Measurements from ENCODE around the gene PNLIPRP1. TPM values are rescaled to one million over a fixed set of nuclear protein-coding genes. Genes with fewer than 3 reads are reported as not detected.
A peak's percentile ranks its signal among the peaks of the same experiment; 100 is the strongest.

The PNLIPRP1 gene
- polyA plus RNA-seq, 1 donor = not detected

DNA sequence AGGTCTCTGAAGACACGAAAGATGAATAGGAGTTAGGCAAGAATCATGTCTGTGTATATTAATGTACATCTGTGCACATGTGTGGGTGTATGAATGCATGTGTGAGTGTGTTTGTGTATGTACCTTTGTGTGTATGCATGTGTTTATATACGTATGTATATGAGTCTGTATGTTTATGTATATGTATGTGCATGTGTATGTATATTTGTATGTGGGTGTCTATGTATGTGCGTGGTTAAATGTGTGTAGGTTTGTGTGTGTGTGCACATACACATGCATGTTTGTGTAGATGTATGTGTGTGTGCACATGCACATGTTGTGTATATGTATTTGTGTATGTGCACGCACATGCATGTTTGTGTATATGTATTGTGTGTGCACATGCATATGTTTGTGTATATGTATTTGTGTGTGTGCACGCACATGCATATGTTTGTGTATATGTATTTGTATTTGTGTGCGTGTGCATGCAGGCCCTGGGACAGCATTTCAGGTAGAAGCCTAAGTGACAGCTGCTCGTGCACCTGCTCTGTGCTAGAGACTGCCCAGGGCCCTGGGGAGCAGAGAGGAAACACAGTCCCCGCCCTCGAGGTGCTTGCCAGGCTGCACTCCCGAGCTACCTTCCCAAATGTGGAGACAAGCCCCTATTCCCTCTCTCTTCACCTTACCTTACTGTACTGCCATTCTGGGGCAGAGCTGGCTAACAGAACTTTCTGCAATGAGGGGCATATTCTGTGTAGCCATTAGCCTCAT, 12.1 kb downstream of the PNLIPRP1 start:
- DNase-seq = no peak

DNA sequence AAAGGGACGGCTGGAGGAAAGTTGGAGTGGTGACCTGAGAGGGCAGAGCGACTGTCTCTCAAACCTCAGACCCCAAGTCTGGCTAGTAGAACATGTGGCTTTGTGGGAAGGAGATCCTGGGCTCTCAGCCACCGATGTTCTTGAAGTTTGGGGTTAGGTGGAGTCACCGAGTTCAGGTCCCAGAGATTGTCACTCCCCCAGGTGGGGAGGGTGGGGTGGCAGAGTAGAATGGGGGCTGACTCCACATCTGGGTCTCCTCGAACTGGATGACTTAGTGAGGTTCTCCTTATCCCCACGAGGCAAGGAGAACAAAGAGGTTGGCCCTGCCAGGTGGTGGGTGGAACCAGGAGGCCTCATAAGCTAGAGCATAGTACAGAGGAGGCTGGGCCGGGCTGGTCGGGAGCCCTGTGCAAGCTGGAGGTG, 15.3 kb downstream of the PNLIPRP1 start:
- DNase-seq = no peak

DNA sequence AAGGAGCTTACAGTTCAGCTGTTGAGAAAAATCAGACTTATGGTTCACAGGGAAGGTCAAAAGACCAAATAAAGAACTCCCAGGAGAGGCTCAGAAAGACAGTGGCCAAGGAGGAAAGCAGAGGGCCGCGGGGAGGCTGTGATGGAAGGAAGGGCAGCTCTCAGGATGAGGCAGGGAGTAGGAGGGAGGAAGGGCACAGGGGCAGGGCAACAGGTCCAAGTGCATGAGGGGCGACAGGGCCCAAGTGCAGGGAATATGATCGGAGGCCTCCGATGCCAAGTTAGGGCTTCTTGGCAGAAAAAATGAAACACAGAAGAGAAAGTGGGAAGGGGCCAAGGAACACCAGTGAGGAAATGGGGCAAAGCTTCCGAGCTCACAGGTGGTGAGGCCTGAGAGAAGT, 16.6 kb downstream of the PNLIPRP1 start:
- no peak for DNase-seq

DNA sequence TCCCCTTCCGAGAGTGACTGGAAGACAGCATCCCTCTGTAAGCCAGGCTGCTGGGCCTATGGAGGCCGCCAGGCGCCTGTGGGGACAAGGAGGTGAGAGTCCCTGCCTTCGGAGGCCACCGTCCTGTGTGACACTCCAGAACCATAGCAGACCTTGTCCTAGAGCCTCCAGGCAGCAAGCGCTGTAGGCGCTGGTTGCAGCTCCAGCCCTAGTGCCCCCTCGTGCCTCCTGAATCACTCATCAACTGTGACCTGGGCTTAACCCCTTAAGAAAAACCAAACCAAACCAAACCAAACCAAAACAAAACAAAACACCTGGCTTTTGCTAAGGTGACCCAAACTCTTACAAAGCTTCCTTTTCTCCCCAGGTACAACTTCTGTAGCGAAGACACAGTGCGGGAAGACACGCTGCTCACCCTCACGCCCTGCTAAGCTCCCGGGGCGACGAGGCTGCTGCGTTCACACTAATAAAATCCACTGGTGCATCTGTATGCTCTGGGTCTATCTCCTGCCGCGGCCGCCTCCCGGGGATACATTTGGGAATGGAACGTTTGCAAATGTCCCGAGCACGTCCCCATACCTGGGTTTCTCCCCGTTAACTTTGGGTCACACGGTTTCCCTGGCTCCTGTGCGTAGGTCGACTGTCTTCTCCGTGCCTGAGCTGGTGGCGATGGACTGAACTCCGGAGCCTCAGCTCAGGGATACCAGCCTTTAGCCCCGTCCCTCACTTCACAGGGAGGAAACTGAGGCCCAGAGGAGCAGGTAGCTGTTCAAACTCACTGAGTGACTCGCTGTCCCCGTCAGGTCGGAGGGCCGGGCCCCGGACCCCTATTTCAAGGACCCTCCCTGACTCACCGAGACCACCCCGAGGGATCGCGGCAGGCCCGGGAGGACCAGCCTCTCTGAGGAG, 18.2 kb downstream of the PNLIPRP1 start:
- DNase-seq = no peak

DNA sequence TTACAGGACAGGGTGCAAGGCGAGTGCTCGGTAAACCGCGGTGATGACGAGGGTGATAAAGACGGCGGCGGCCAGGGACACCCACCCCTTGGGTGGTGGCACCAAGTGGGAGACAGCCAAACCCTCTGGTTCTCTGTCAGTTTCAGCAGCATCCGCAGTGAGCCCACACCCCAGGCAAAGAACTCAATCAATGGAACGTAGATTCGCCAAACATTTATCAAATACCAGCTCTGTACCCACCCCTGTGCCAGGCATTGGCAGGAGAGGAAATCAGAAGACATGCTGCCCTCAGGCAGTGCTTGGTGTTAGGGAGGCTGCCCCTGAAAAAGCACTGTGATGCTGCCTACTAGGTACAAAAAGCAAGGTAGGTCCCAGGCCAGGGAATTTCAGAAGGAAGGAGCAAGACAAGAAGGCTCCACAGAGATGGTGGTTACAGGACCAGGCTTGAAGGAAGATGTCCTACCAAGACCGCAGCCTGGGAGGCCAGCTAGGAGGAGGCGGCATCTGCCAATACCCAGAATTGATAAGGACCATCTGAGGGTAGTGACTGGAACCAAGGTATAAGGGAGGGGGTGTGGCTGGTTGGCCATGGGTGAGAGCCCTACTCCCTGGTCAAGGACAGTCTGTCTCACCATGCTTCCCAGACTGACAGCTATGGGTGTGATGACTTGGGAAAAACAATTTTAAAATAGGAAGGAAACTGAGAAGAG, 19.8 kb downstream of the PNLIPRP1 start:
- no peak for DNase-seq

DNA sequence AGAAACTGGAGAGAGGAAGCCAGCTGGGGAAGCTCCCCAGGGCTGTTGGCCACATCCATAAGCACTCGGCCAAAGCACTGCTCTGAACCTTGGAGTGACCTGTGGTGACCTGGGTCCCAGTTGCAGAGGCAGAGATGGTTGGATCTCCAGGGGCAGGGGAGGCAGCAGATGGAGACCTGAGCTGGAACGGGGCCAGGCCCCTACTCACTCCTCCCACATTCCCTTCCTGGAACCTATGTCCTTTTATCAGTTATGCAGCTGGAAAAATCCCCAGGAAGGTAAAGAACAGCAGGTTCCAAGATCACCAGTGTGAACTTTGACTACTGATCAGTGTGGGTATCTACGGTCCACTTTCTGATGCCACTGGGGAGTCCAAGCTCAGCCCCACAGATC, 20.4 kb downstream of the PNLIPRP1 start:
- DNase-seq = no peak

DNA sequence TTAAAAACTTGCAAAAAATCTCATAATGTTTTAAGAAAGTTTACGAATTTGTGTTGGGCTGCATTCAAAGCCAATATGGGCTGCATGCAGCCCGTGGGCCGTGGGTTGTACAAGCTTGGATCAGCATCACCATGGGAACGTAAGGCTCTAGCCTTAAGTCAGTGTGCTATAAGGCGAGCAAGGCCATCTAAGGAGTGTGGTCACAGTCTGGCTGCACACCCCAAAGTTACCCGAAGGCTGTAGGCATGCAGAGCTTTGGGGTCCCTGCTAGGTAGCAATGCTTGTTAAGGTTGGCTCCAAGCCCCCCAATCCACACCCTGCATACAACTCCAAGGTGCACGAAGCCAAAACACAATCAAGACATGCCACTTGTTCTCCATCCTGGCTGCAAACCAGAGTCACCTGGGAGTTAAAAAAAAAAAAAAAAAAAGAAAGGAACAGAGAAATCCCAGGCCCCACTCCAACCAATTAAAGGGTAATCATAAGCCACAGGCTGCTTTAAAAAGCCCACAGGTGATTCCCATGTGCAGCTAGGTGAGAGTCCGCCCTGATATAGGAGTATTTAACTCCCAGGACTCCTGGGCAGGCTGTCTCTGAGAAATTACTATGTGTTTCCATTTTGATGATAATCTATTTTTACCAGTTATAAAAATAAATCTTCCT, 21.5 kb downstream of the PNLIPRP1 start:
- DNase-seq = no peak

DNA sequence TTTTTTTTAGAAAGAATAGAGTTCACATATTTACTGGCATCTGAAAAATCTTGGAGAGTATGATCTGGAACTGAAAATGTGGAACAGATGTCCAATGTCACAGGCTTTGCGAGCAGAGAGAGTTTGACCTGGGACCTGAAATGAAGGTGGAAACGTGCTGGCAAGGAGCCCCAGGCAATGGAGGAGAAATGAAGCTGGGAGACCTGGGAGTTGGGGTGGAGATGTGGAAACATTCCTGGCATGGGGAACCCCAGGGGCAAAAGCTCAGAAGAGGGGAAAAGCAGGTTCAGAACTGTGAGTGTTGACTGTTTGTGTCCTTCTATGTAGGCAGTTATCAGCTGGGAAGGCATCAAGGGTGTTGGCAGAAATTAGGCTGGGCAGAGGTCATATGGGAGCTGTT, 22.7 kb downstream of the PNLIPRP1 start:
- DNase-seq = no peak

DNA sequence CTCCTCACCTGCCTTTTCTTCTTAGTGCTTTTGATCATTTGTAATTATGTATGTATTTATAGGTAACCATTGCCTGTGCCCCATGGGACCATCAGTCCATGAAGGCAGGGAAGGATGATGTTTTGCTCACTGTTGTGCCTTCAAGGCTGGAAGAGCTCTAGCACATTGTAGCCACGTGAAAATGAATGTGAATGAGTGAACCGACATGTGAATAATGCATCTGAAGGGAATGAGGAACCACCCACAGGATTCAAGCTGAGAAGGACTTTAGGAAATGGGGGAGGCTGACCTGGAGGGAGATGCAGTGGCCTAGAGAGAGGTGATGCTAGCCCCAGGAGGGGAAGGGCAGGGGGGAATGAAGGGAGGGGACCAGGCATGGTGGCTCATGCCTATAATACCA, 24.0 kb downstream of the PNLIPRP1 start:
- no peak for DNase-seq

DNA sequence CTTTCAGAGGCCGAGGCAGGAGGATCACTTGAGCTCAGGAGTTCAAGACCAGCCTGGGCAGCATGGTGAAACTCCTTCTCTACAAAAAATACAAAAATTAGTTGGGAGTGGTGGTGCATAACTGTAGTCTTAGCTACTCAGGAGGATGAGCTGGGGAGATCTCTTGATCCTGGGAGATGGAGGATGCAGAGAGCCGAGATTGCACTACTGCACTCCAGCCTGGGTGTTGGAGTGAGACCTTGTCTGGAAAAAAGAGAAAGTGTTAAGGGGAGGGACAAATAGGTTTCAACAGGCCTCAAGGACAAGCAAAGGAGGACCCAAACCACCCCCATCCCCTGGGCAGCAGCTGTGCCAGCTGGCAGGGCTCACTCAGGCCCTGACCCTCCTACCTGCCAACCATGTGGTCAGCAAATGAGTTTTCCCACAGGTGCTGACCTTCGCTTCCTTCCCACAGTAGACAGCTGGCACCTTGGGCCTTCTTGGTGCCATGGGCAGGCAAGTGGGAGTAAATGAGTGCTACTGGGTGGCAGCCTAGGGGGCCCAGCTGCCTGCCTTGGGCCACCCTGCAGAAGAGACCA, 24.5 kb downstream of the PNLIPRP1 start:
- DNase-seq = no peak

DNA sequence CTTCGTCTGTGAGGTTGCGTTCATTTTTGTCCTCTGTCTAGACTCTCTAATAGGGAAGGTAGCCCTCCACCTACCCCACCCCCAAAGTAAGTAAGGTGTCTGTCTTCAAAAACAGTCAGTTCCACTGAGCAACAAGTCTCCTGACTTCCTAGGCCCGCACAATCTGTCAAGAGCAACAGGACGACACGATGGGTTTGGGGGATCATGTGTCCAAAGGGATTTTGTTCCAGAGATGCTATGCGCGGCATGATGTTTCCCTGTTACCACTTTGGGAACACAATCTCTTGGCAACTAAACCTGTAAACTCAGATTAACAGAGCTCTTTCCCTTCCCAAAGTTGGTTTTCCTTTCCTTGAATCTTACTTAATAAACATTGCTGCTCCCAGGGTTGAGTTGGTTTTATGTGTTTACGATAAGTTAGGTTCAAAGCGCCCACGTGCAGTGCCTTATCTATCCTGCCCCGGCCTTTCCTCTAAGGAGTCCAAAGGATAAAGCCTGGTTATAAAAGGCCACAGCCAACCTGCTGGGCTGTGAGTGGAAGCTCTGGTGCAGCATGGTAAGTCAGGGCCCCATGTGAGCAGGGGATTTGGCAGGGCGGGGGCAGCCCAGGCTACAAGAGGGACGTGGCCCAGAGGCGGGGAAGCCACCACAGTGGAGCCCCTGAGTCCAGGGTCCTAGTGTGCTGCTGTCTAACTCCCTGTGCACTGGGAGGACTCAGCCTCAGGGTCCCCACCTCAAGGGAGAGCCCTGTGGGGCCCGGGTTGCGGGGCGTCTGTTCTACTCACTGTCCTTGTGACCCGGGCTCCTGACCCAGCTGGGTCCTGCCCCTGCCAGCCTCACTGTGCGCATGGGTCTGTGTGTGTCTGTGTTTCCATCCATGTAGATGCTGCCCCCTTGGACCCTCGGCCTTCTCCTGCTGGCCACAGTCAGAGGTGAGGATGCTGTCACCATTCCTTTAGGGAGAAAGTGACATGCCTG, 30.0 kb downstream of the PNLIPRP1 start, which contains the start of gene PNLIPRP2:
TSS of gene PNLIPRP2 (plus strand) at position 531 of the 978 bp plus-strand sequence.
- no peak for DNase-seq

DNA sequence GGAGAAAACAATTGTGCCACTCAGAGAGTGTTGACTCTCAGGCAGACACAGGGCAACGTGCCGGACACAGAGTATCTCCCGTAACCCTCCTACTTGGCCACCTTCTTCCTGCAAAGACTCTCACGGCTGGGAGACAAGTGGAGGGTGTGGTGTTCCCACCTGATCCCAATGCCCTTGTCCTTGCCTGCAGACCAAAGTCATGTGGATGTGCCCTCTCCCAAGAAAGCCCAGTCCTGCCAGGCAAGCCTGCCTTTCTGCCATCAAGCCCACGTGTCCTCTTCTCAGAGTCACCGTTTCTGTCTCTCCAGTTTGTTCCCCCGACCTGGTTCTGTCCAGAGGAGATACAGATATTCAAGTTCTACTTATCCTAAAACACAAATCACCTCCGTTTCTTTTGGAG, 30.7 kb downstream of the PNLIPRP1 start:
- DNase-seq = no peak

DNA sequence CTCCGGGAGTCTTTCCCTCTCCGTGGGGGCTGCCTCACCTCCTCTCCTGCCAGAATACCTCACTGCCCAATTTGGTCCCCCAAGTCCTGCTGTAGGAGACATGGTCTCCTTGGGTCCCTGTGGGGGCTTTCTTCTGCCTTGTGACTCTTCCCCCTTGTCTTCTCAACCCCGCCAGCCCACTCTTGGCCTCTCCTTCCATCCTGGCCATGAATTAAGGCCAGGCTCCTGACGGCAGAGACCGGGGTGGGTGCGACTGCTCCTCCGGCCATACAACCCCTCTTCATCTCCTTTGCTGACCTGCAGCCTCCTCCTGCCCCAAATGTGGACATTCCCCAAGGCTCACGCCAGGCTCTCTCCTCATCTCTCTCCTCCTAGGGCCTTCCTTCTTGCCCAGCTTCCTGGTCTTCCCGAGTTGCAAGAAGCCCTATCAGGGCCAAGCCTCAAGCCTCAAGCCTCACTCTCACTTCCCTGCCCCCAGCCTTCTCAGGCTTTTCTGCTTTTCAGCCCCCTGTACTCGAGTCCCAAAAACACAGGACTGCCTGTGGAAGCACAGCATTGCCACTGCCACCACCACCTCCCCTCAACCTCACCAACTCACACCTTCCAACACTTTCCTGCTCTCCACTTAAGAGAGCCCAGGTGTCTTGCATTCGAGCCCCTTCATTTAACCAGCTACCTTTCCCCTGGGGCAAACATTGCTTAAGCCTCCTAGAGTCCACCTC, 31.3 kb downstream of the PNLIPRP1 start:
- DNase-seq = no peak

DNA sequence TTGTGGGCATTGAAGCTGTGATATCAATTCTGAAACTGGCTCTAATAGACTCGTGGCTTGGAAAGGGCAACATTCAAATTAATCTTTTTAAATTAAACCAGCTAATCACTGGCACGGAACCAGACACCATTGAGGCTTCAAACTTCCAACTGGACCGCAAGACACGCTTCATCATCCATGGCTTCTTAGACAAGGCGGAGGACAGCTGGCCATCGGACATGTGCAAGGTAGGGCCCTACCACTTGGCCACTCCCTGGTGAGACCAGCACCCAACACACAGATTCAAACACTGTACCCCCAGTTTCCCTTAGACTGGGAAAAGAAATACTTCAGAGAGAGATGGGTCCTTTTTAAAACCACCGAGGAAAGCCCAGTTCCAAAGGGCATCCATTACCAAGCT, 35.1 kb downstream of the PNLIPRP1 start:
- no peak for DNase-seq

DNA sequence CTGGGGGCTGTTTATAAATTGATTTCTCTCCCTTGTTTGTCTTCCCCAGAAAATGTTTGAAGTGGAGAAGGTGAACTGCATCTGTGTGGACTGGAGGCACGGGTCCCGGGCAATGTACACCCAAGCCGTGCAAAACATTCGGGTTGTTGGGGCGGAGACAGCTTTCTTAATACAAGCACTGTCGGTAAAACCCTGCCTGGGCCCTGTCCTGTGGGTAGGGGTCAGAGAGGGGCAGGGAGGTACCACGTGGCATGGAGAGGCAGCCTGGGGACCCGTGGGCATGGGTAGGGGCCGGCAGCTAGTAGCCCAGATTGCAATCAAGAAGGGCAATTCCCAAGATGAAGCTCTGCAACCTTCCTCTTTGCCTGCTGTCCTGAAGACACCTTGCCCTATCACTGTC, 36.1 kb downstream of the PNLIPRP1 start:
- DNase-seq = no peak

DNA sequence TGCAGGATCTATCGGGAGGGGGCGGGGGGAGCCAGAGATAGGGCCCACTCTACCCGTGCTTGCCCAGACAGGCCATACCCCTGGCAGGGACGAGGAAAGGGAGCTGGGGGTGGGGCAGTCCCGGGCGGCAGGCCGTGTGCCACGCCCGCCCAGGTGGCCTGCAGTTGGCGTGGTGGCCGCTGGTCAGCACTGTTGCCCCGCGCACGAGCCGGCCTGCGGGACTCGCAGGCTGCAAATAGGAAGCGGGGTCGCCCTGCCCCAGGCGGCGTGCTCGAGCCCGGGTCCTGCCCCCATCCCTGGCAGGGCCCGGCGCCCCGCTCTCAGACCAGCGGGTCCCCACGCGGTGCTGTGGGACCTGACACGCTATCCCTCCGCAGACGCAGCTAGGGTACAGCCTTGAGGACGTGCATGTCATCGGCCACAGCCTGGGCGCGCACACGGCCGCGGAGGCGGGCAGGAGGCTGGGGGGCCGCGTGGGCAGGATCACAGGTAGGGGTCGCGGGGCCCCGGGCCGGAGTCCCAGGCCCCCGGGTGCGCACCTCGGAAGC, 36.7 kb downstream of the PNLIPRP1 start:
- DNase-seq = peak; percentile 16

DNA sequence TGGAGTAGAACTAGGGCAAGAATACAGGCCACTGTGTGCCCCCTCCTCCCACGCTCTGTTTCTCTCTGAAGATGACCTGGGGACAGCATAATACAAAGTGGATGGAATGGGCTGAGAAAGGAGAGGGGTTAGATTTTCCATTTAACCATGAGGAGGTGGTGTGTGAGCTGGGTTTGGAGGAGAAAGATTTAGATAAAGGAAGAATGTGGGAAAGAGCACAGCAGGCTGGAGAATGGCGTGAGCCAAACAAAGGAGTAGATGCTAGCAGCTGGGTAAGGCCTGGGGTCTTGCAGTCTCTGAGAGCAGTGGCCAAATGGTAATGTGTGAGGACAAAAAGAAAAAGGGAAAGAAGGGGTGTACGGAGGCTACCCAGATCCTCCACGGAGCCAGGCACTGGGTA, 38.6 kb downstream of the PNLIPRP1 start:
- DNase-seq = no peak

DNA sequence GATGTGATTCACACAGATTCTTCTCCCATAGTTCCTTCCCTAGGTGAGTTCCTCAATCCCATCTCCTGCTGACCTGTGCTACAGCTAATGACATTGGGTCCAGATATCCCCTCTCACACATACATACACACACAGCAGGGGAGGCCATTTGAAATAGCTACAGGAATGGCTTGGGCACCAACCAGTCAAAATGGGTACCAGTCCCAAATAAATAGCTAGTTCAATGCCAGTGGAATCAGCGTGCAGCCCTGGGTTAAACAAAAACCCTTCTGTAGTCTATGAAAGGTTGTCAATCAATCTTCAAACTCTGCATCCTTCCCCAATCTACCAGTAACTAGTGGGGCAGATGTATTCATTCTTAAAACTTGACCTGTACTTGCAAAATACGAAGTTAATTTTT, 39.3 kb downstream of the PNLIPRP1 start:
- DNase-seq = no peak

DNA sequence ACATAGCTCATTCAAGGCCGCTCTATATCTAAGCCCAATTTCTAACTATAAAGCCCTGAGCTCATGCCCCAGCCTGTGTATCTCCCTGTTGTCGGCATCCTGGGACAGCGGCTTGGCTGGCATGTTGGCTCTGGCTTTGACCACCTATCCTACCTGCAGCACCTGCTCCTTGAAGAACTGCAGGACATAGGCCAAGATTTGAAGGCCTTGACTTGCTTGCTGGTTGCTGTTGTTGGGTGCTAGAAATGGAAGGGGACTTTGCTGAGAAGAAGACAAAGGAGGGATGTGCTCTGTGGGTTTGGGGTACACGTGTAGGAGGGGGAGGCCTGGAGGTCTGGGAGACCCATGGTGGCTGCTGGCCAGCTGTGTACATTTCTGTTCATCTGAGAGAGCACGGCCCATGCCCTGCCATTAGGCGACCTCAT, 41.1 kb downstream of the PNLIPRP1 start:
- DNase-seq = no peak

Measured in hindlimb muscle (tissue), 1 donor.